Endodermal cell (in vitro differentiated cells): ENCODE results near the gene IMMP2L. TPM values are rescaled to one million over a fixed set of nuclear protein-coding genes. Genes with fewer than 3 reads are reported as not detected.

Experiments
- DNase-seq: peaks from one replicate; pipeline ENCODE4 v3.0.0-alpha.2; 2017
- H3K27ac ChIP-seq: 2 replicates; pipeline ENCODE4 v1.5.1; 2013; ENCODE audit warnings: mild to moderate bottlenecking, low read depth, low read length, moderate library complexity
- H3K27me3 ChIP-seq: 2 replicates; pipeline ENCODE4 v1.6.1; 2013; ENCODE audit warnings: mild to moderate bottlenecking, low read length, moderate library complexity; ENCODE audit not compliant: insufficient read depth, control insufficient read depth, poor library complexity, severe bottlenecking
- H3K36me3 ChIP-seq: 2 replicates; pipeline ENCODE4 v1.7.0; 2013; ENCODE audit warnings: mild to moderate bottlenecking, low read length, moderate library complexity; ENCODE audit not compliant: control insufficient read depth, insufficient read depth
- H3K4me1 ChIP-seq: one replicate; pipeline ENCODE4 v1.7.0; 2013; ENCODE audit warnings: low read length; ENCODE audit not compliant: control insufficient read depth, insufficient read depth
- H3K4me3 ChIP-seq: 2 replicates; pipeline ENCODE4 v1.5.1; 2013; ENCODE audit warnings: mild to moderate bottlenecking, low read length, moderate library complexity
- H3K9ac ChIP-seq: 2 replicates; pipeline ENCODE4 v1.6.1; 2013; ENCODE audit warnings: mild to moderate bottlenecking, low read length, moderate library complexity; ENCODE audit not compliant: poor library complexity, severe bottlenecking; ENCODE audit errors: extremely low read depth
- H3K9me3 ChIP-seq: 2 replicates; pipeline ENCODE4 v1.6.1; 2013; ENCODE audit warnings: mild to moderate bottlenecking, low read length, moderate library complexity; ENCODE audit not compliant: control insufficient read depth
- H3K27ac Mint-ChIP-seq: 2 replicates; pipeline ENCODE4 v1.8.0; 2020; ENCODE audit warnings: mixed read lengths
- H3K27me3 Mint-ChIP-seq: 2 replicates; pipeline ENCODE4 v1.8.0; 2021; ENCODE audit warnings: mild to moderate bottlenecking, mixed read lengths; ENCODE audit not compliant: insufficient read depth
- H3K36me3 Mint-ChIP-seq: 2 replicates; pipeline ENCODE4 v1.8.0; 2020; ENCODE audit warnings: low read depth, mixed read lengths
- H3K4me1 Mint-ChIP-seq: 2 replicates; pipeline ENCODE4 v1.8.0; 2020; ENCODE audit warnings: mixed read lengths
- H3K4me3 Mint-ChIP-seq: 2 replicates; pipeline ENCODE4 v1.8.0; 2020; ENCODE audit warnings: mild to moderate bottlenecking, moderate library complexity, mixed read lengths
- H3K9me3 Mint-ChIP-seq: 2 replicates; pipeline ENCODE4 v1.8.0; 2020; ENCODE audit warnings: mild to moderate bottlenecking, mixed read lengths
- WGBS, 2 experiments: methylation state at CpG; one replicate each; pipeline versions ENCODE4 v1.1.5 to v1.1.7; 2013; ENCODE audit warnings: missing lambda C conversion rate in 2 of 2, mixed read lengths in 1 of 2; ENCODE audit not compliant: insufficient coverage in 1 of 2, insufficient read length in 1 of 2; 5-methylcytosine and 5-hydroxymethylcytosine counted together
- total RNA-seq, 2 donors: library from RNA; stranded (reverse); fragmentation: NEBNext Ultra II Directional in 1 of 2; extraction: Animal tissue kit (Norgen Biotek cat#: 25700) in 1 of 2; gene quantifications; 2 replicates in 1 of 2; 3 replicates in 1 of 2; pipeline ENCODE4 v1.2.1, GENCODE V29; 2021
- TF ChIP-seq, protein P1 (sequence below): fragments of 200-600 bp; sonication (generic); conservative IDR thresholded peaks from 2 replicates; pipeline ENCODE4 v1.5.0; 2021; ENCODE audit warnings: antibody characterized with exemption, mild to moderate bottlenecking

The IMMP2L gene
- total RNA-seq, 2 donors from 2014 or later: 17.7 to 19.4 TPM

DNA sequence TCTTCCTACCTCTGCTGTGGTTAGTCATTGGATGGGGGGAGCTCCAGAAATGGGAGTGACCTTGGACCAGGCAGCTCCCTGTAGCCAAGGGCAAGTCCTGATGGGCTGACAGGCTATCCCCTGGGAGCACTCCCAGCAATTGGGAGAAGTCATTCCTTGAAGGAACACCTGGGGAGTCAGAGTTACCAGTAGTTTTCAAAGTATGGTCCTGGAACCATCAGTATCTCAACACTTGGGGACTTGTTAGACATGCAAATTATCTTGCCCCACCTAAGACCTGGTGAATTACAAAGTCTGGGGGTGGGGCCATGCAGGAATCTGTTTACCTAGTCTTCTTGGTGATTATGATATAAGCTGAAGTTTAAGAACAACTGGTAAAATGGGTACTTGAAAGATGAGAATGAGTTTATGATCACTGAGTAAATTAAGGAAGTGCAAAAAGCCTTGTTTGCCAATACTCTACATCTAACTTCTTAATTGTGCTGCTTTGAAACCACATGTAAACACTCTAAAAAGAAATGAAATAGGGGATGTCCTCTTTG, 758.6 kb downstream of the IMMP2L start:
- Mint-ChIP-seq H3K9me3 (no peaks in the 10 kb centered on the region), H3K27me3 (no peaks in the 10 kb centered on the region), H3K36me3 (no peaks in the 10 kb centered on the region), H3K27ac (no peak overlapping the region), H3K4me3 (no peak overlapping the region), H3K4me1 (peaks cover 19% of the 10 kb centered on the region)
- Histone ChIP-seq H3K4me1 (no peaks in the 10 kb centered on the region), H3K9ac (no peak overlapping the region), H3K27ac (no peak overlapping the region), H3K36me3 (no peaks in the 10 kb centered on the region), H3K4me3 (no peak overlapping the region), H3K9me3 (no peaks in the 10 kb centered on the region), H3K27me3 (no peaks in the 10 kb centered on the region)
- peak; percentile 56 for DNase-seq
- TF ChIP-seq, protein P1, sequence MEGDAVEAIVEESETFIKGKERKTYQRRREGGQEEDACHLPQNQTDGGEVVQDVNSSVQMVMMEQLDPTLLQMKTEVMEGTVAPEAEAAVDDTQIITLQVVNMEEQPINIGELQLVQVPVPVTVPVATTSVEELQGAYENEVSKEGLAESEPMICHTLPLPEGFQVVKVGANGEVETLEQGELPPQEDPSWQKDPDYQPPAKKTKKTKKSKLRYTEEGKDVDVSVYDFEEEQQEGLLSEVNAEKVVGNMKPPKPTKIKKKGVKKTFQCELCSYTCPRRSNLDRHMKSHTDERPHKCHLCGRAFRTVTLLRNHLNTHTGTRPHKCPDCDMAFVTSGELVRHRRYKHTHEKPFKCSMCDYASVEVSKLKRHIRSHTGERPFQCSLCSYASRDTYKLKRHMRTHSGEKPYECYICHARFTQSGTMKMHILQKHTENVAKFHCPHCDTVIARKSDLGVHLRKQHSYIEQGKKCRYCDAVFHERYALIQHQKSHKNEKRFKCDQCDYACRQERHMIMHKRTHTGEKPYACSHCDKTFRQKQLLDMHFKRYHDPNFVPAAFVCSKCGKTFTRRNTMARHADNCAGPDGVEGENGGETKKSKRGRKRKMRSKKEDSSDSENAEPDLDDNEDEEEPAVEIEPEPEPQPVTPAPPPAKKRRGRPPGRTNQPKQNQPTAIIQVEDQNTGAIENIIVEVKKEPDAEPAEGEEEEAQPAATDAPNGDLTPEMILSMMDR: no peak

DNA sequence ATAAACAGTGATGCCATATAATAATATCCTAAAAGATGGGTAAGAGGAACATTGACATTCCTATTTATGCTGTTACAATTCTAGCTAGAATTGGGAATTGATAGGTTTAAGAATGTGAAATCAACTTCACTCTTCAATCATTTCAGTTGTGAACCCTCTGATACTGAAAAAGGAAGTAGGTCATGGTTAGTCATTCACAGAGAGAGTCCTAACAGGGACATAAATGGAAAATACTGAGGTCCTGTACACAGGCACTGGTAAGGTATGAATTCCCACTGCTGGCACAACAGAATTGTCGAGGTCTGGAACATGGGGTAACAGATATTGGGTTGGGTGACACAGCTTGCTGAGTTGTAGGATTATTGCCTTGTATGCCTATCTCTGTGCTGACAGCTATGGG, 760.8 kb downstream of the IMMP2L start:
- WGBS, 2 experiments: 86% methylated on average over 1 of the region's 1 CpG; no CpG with 5 or more reads in 1 of the 2 experiments

DNA sequence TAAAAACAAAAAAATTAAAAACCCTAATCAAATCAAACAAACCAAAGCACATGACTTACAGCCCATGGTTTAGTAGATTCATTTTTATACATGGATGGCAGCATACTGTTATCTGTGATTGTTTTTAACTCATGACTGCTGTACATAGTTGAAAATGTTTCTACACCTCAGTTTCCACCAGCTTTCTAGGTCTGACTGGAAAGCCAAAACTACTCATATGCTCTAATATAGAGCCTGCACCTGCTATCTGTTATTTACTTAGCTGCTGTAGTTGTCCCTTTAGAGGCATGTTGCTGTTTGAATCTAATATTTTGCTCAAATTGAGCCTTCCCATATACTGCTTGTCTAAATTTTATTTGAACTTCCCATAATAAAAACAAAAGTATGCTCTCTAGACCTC, 761.3 kb downstream of the IMMP2L start:
- TF ChIP-seq, protein P1: no peak
- Histone ChIP-seq H3K9me3 (no peaks in the 10 kb centered on the region), H3K4me3 (no peak overlapping the region), H3K9ac (no peak overlapping the region), H3K4me1 (no peaks in the 10 kb centered on the region), H3K27me3 (no peaks in the 10 kb centered on the region), H3K27ac (no peak overlapping the region), H3K36me3 (no peaks in the 10 kb centered on the region)
- Mint-ChIP-seq H3K4me1 (peaks cover 19% of the 10 kb centered on the region), H3K27ac (no peak overlapping the region), H3K4me3 (no peak overlapping the region), H3K36me3 (no peaks in the 10 kb centered on the region), H3K9me3 (no peaks in the 10 kb centered on the region), H3K27me3 (no peaks in the 10 kb centered on the region)
- no peak for DNase-seq

More for the DNA sequence above, 760.8 kb downstream of the IMMP2L start:
- H3K9me3 ChIP-seq: no peaks in the 10 kb centered on the region
- no peak overlapping the region for H3K4me3 Mint-ChIP-seq
- H3K9ac ChIP-seq: no peak overlapping the region
- no peak overlapping the region for H3K4me3 ChIP-seq
- H3K4me1 Mint-ChIP-seq: peaks cover 19% of the 10 kb centered on the region
- H3K27ac ChIP-seq: no peak overlapping the region
- no peak for DNase-seq
- no peaks in the 10 kb centered on the region for H3K36me3 ChIP-seq
- TF ChIP-seq, protein P1: no peak
- no peaks in the 10 kb centered on the region for H3K9me3 Mint-ChIP-seq
- H3K36me3 Mint-ChIP-seq: no peaks in the 10 kb centered on the region
- H3K4me1 ChIP-seq: no peaks in the 10 kb centered on the region
- H3K27me3 Mint-ChIP-seq: no peaks in the 10 kb centered on the region
- H3K27me3 ChIP-seq: no peaks in the 10 kb centered on the region
- H3K27ac Mint-ChIP-seq: no peak overlapping the region
